HFFc6 (cell line): ENCODE data around the gene ECEL1. TPM values are rescaled to one million over a fixed set of nuclear protein-coding genes. Genes with fewer than 3 reads are reported as not detected.

ENCODE experiments used
- DNase-seq: peaks from one replicate; pipeline ENCODE4 v3.0.0-alpha.2; 2018
- H3K27ac Mint-ChIP-seq: 2 replicates; pipeline ENCODE4 v1.8.0; 2020; ENCODE audit warnings: mild to moderate bottlenecking, mixed read lengths
- H3K27me3 Mint-ChIP-seq: 2 replicates; pipeline ENCODE4 v1.8.0; 2021; ENCODE audit warnings: mild to moderate bottlenecking, moderate library complexity, mixed read lengths; ENCODE audit not compliant: insufficient read depth
- H3K36me3 Mint-ChIP-seq: 2 replicates; pipeline ENCODE4 v1.8.0; 2021; ENCODE audit warnings: low read depth, mixed read lengths
- H3K4me1 Mint-ChIP-seq: 2 replicates; pipeline ENCODE4 v1.8.0; 2020; ENCODE audit warnings: low read depth, mixed read lengths
- H3K4me3 Mint-ChIP-seq: 2 replicates; pipeline ENCODE4 v1.8.0; 2020; ENCODE audit warnings: mild to moderate bottlenecking, moderate library complexity, mixed read lengths
- H3K9me3 Mint-ChIP-seq: 2 replicates; pipeline ENCODE4 v1.8.0; 2020; ENCODE audit warnings: mild to moderate bottlenecking, mixed read lengths
- total RNA-seq, 6 experiments: library from RNA; stranded (reverse); fragmentation: NEBNext Ultra II Directional; extraction: Animal tissue kit (Norgen Biotek cat#: 25700); gene quantifications; 2 replicates in 1 of 6; 3 replicates in 5 of 6; pipeline ENCODE4 v1.2.3, GENCODE V29; 2021
- TF ChIP-seq, protein P1 (sequence below): fragments of 200-600 bp; sonication (generic); IDR thresholded peaks from 2 replicates; pipeline ENCODE4 v1.5.0; 2021; ENCODE audit warnings: antibody characterized with exemption, mild to moderate bottlenecking

Gene ECEL1
- total RNA-seq, 6 experiments from 2014 or later, result not detected

DNA sequence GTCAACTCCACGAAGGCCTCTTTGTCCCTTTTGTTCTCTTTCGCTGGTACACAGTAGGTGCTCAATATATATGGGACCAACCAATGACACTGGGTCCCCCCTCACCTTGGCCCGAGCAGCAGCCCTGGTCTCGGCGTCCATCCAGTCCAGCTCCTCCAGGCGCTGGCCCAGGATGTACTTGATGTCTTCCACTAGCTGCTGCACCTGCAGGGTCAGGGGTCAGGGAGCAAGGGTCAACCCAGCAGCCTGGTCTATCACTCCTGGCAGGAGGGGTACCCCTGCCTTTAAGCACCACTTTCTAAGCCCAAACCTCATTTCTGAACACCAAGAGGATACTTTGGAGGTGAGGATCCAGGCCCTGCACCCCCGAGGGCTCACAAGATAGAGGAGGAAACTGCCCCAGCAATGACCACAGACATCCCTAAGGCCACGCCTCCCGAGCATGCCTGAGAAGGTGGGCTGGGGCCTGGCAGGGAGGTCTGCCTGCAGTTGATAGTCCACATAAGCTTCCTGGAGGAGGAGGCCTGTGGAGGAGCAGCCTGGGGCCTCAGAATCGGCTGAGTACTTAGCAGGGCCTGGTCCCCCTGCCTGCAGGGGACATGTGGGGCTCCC is 4.2 kb downstream of the ECEL1 start:
- H3K27ac Mint-ChIP-seq, result no peak overlapping the region
- DNase-seq, result no peak
- no peak overlapping the region for H3K4me3 Mint-ChIP-seq
- H3K9me3 Mint-ChIP-seq, result no peaks in the 10 kb centered on the region
- no peaks in the 10 kb centered on the region for H3K4me1 Mint-ChIP-seq
- TF ChIP-seq, protein P1, sequence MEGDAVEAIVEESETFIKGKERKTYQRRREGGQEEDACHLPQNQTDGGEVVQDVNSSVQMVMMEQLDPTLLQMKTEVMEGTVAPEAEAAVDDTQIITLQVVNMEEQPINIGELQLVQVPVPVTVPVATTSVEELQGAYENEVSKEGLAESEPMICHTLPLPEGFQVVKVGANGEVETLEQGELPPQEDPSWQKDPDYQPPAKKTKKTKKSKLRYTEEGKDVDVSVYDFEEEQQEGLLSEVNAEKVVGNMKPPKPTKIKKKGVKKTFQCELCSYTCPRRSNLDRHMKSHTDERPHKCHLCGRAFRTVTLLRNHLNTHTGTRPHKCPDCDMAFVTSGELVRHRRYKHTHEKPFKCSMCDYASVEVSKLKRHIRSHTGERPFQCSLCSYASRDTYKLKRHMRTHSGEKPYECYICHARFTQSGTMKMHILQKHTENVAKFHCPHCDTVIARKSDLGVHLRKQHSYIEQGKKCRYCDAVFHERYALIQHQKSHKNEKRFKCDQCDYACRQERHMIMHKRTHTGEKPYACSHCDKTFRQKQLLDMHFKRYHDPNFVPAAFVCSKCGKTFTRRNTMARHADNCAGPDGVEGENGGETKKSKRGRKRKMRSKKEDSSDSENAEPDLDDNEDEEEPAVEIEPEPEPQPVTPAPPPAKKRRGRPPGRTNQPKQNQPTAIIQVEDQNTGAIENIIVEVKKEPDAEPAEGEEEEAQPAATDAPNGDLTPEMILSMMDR, result no peak
- no peaks in the 10 kb centered on the region for H3K36me3 Mint-ChIP-seq
- H3K27me3 Mint-ChIP-seq, result peaks cover 32% of the 10 kb centered on the region

DNA sequence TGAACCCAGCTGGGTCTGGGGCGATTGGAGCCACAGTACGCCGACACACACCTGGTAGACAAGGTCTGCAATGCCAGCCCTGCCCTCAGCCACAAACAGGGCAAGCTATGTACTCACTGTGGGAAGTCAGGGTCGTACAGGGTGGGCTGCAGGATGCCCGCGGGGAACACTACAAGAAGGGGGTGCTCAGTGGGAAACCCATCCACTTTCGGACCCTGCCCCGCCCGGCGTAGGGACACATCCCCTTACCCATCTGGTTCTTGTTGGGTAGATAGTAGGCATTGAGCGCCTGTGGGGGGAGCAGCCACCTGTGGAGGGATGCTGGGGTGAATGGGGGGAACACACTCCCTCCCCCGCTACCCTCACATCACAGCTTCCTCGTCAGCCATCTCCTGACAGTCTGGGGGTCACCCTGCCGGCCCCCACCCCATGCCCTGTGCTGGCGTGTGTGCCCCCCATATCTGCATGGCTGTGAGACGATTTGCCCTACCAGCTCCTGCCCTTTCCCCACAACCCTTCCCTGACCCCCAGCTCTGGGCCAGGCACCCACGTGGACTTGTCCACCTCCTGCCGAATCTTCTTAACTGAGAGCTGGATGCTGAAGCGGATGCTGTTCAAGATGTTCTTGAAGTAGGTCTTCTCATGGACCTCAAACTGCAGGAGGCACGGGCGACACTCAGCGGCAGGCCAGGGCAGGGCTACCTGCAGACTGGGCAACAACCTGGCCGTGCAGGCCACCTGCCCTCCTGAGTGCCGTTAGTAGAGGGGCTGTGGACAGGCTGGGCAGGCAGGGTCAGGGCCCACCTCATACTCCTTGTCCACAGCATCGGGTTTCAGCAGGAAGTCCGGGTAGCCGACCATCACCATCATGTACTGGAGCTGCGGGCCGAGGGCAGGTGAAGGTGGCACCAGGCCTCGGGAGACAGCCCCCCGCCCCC is 5.1 kb downstream of the ECEL1 start:
- no peak for DNase-seq
- TF ChIP-seq, protein P1, result no peak
- H3K4me3 Mint-ChIP-seq, result no peak overlapping the region

GRCh38 chr2:232481322-232482140 is 6.1 kb downstream of the ECEL1 start:
- H3K4me3 Mint-ChIP-seq, result no peak overlapping the region
- H3K27ac Mint-ChIP-seq, result no peak overlapping the region
- no peaks in the 10 kb centered on the region for H3K4me1 Mint-ChIP-seq

More for the DNA sequence above, 5.1 kb downstream of the ECEL1 start:
- Mint-ChIP-seq H3K9me3 (no peaks in the 10 kb centered on the region), H3K27ac (no peak overlapping the region), H3K4me1 (no peaks in the 10 kb centered on the region), H3K36me3 (no peaks in the 10 kb centered on the region), H3K27me3 (peaks cover 33% of the 10 kb centered on the region)

GRCh38 chr2:232480201-232481190 is 7.1 kb downstream of the ECEL1 start:
- Mint-ChIP-seq H3K9me3 (no peaks in the 10 kb centered on the region), H3K27me3 (peaks cover 35% of the 10 kb centered on the region), H3K4me3 (no peak overlapping the region), H3K27ac (no peak overlapping the region), H3K4me1 (no peaks in the 10 kb centered on the region), H3K36me3 (no peaks in the 10 kb centered on the region)
- TF ChIP-seq, protein P1, result no peak
- no peak for DNase-seq

More at GRCh38 chr2:232481322-232482140, 6.1 kb downstream of the ECEL1 start:
- H3K27me3 Mint-ChIP-seq, result peaks cover 31% of the 10 kb centered on the region
- DNase-seq, result no peak
- no peaks in the 10 kb centered on the region for H3K36me3 Mint-ChIP-seq
- TF ChIP-seq, protein P1, result no peak
- no peaks in the 10 kb centered on the region for H3K9me3 Mint-ChIP-seq
